ENCODE data around the gene GDNF. TPM values are rescaled to one million over a fixed set of nuclear protein-coding genes. Genes with fewer than 3 reads are reported as not detected.

Gene GDNF
- total RNA-seq, 1 donor from 2014 or later = 0.27 TPM

GRCh38 chr5:37840053-37841034 is 503 bp upstream of the GDNF start:
- peaks cover 100% of the 10 kb centered on the region for H3K27me3 ChIP-seq (ENCODE audit: low read depth)
- no peaks in the 10 kb centered on the region for H3K36me3 ChIP-seq
- TF ChIP-seq CTCF (IDR thresholded peaks at IDR 0.05; ENCODE audit: borderline replicate concordance) = peak; percentile 26
- peak overlapping the region; percentile 33 for H3K27ac ChIP-seq (replicated peaks)
- peak; percentile 26 for DNase-seq
- peaks cover 50% of the 10 kb centered on the region for H3K4me1 ChIP-seq
- no peaks in the 10 kb centered on the region for H3K9me3 ChIP-seq (replicated peaks)
- H3K4me3 ChIP-seq = peak overlapping the region; percentile 68
- intact Hi-C loops (cut with micrococcal nuclease) = no loop called here

GRCh38 chr5:37838933-37839341 is 904 bp downstream of the GDNF start:
- no peak for DNase-seq
- H3K27ac ChIP-seq (replicated peaks) = no peak overlapping the region
- no peak for TF ChIP-seq CTCF (IDR thresholded peaks at IDR 0.05; ENCODE audit: borderline replicate concordance)
- intact Hi-C loops (cut with micrococcal nuclease) = loop anchor here (5.0 kb wide), 1 partner anchor 353 kb away; no protein-coding TSS in a partner anchor
- H3K4me3 ChIP-seq = peak overlapping the region; percentile 68
- H3K27me3 ChIP-seq (ENCODE audit: low read depth) = peaks cover 100% of the 10 kb centered on the region
- H3K9me3 ChIP-seq (replicated peaks) = no peaks in the 10 kb centered on the region
- peaks cover 55% of the 10 kb centered on the region for H3K4me1 ChIP-seq
- H3K36me3 ChIP-seq = no peaks in the 10 kb centered on the region

GRCh38 chr5:37838152-37838932 is 1.5 kb downstream of the GDNF start:
- no peak for DNase-seq
- Histone ChIP-seq H3K9me3 (replicated peaks) (no peaks in the 10 kb centered on the region), H3K4me1 (peaks cover 55% of the 10 kb centered on the region), H3K27ac (replicated peaks) (no peak overlapping the region), H3K27me3 (ENCODE audit: low read depth) (peaks cover 100% of the 10 kb centered on the region), H3K4me3 (peak overlapping the region; percentile 68), H3K36me3 (no peaks in the 10 kb centered on the region)
- intact Hi-C loops (cut with micrococcal nuclease) = loop anchor here (5.0 kb wide), 1 partner anchor 354 kb away; no protein-coding TSS in a partner anchor
- TF ChIP-seq CTCF (IDR thresholded peaks at IDR 0.05; ENCODE audit: borderline replicate concordance) = peak; percentile 16

- Histone ChIP-seq H3K36me3 (no peaks in the 10 kb centered on the region), H3K9me3 (replicated peaks) (no peaks in the 10 kb centered on the region), H3K27ac (replicated peaks) (no peak overlapping the region), H3K27me3 (ENCODE audit: low read depth) (peaks cover 100% of the 10 kb centered on the region), H3K4me3 (peak overlapping the region; percentile 68), H3K4me1 (peaks cover 55% of the 10 kb centered on the region)
- intact Hi-C loops (cut with micrococcal nuclease) = loop anchor here (5.0 kb wide), 1 partner anchor 355 kb away; no protein-coding TSS in a partner anchor
- peak; percentile 85 for TF ChIP-seq CTCF (IDR thresholded peaks at IDR 0.05; ENCODE audit: borderline replicate concordance)
- peak; percentile 71 for DNase-seq
These were observed 2.3 kb downstream of the GDNF start for GRCh38 chr5:37837414-37838032.

All from left ventricle myocardium inferior (tissue), 1 donor.